Endodermal cell (in vitro differentiated cells): ENCODE measurements around the gene IGHMBP2. TPM values are rescaled to one million over a fixed set of nuclear protein-coding genes. Genes with fewer than 3 reads are reported as not detected.
"Not testable (repeated sequence)": the region's sequence is repeated elsewhere in the genome, so short reads cannot be mapped to it uniquely, and the experiment has no call there.

Source experiments
- DNase-seq: peaks from one replicate; pipeline ENCODE4 v3.0.0-alpha.2; 2017
- H3K27ac ChIP-seq: 2 replicates; pipeline ENCODE4 v1.5.1; 2013; ENCODE audit warnings: mild to moderate bottlenecking, low read depth, low read length, moderate library complexity
- H3K27me3 ChIP-seq: 2 replicates; pipeline ENCODE4 v1.6.1; 2013; ENCODE audit warnings: mild to moderate bottlenecking, low read length, moderate library complexity; ENCODE audit not compliant: insufficient read depth, control insufficient read depth, poor library complexity, severe bottlenecking
- H3K36me3 ChIP-seq: 2 replicates; pipeline ENCODE4 v1.7.0; 2013; ENCODE audit warnings: mild to moderate bottlenecking, low read length, moderate library complexity; ENCODE audit not compliant: control insufficient read depth, insufficient read depth
- H3K4me1 ChIP-seq: one replicate; pipeline ENCODE4 v1.7.0; 2013; ENCODE audit warnings: low read length; ENCODE audit not compliant: control insufficient read depth, insufficient read depth
- H3K4me3 ChIP-seq: 2 replicates; pipeline ENCODE4 v1.5.1; 2013; ENCODE audit warnings: mild to moderate bottlenecking, low read length, moderate library complexity
- H3K9ac ChIP-seq: 2 replicates; pipeline ENCODE4 v1.6.1; 2013; ENCODE audit warnings: mild to moderate bottlenecking, low read length, moderate library complexity; ENCODE audit not compliant: poor library complexity, severe bottlenecking; ENCODE audit errors: extremely low read depth
- H3K9me3 ChIP-seq: 2 replicates; pipeline ENCODE4 v1.6.1; 2013; ENCODE audit warnings: mild to moderate bottlenecking, low read length, moderate library complexity; ENCODE audit not compliant: control insufficient read depth
- H3K27ac Mint-ChIP-seq: 2 replicates; pipeline ENCODE4 v1.8.0; 2020; ENCODE audit warnings: mixed read lengths
- H3K27me3 Mint-ChIP-seq: 2 replicates; pipeline ENCODE4 v1.8.0; 2021; ENCODE audit warnings: mild to moderate bottlenecking, mixed read lengths; ENCODE audit not compliant: insufficient read depth
- H3K36me3 Mint-ChIP-seq: 2 replicates; pipeline ENCODE4 v1.8.0; 2020; ENCODE audit warnings: low read depth, mixed read lengths
- H3K4me1 Mint-ChIP-seq: 2 replicates; pipeline ENCODE4 v1.8.0; 2020; ENCODE audit warnings: mixed read lengths
- H3K4me3 Mint-ChIP-seq: 2 replicates; pipeline ENCODE4 v1.8.0; 2020; ENCODE audit warnings: mild to moderate bottlenecking, moderate library complexity, mixed read lengths
- H3K9me3 Mint-ChIP-seq: 2 replicates; pipeline ENCODE4 v1.8.0; 2020; ENCODE audit warnings: mild to moderate bottlenecking, mixed read lengths
- CTCF ChIP-seq: fragments of 200-600 bp; sonication (generic); conservative IDR thresholded peaks from 2 replicates; pipeline ENCODE4 v1.5.0; 2021; ENCODE audit warnings: antibody characterized with exemption, mild to moderate bottlenecking
- WGBS, 2 experiments: methylation state at CpG; one replicate each; pipeline versions ENCODE4 v1.1.5 to v1.1.7; 2013; ENCODE audit warnings: missing lambda C conversion rate in 2 of 2, mixed read lengths in 1 of 2; ENCODE audit not compliant: insufficient coverage in 1 of 2, insufficient read length in 1 of 2; 5-methylcytosine and 5-hydroxymethylcytosine counted together
- total RNA-seq, 2 donors: library from RNA; stranded (reverse); fragmentation: NEBNext Ultra II Directional in 1 of 2; extraction: Animal tissue kit (Norgen Biotek cat#: 25700) in 1 of 2; gene quantifications; 2 replicates in 1 of 2; 3 replicates in 1 of 2; pipeline ENCODE4 v1.2.1, GENCODE V29; 2021

Gene IGHMBP2
- total RNA-seq, 2 donors from 2014 or later = 23.9 to 28.3 TPM

DNA sequence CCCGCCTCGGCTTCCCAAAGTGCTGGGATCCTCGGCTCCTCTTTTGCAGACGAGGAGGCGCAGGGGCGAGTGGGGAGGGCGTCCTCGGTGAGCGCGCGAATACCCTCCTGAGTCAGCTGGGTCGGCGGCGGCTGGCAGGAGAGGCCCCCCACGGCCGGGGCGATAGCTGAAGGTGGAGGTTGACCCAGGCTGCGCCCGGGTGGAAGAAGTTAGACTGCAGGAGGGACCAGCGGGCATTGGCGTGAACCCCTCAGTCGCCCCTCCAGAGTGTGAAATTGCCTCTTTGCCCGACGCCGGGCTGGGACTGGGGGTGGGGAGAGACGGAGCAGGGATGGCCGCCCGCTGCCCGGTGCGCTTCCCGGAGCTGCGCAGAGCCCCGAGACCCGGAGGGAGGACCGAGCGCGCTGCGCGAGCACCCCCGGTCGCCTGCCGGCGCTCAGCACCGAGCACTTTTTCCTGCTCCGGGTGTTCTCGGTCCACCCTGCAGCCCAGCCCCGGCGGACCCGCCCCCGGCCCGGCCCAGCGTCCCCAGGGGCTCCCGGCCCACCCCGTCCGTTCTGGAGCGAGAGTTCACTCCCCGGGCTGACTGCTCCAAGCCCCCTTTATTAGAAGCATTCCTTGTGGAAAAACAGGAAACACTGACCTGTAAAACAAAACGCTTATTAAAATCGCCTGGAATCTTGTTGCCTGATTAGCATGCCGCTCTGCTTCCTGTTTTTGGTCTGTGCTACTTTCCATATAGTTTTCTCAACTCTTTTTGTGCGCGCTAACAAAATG, 48.3 kb upstream of the IGHMBP2 start:
- Mint-ChIP-seq H3K36me3 (peaks cover 4% of the 10 kb centered on the region), H3K4me3 (peak overlapping the region; percentile 67), H3K27ac (no peak overlapping the region), H3K4me1 (no peaks in the 10 kb centered on the region), H3K9me3 (peaks cover 6% of the 10 kb centered on the region), H3K27me3 (peaks cover 12% of the 10 kb centered on the region)
- Histone ChIP-seq H3K4me3 (peak overlapping the region; percentile 72), H3K27me3 (peaks cover 14% of the 10 kb centered on the region), H3K4me1 (no peaks in the 10 kb centered on the region), H3K9ac (no peak overlapping the region), H3K9me3 (peaks cover 5% of the 10 kb centered on the region), H3K27ac (no peak overlapping the region), H3K36me3 (no peaks in the 10 kb centered on the region)
- 11 to 14% methylated on average over 34 to 62 of the region's 62 CpGs for WGBS, 2 experiments
- DNase-seq = peak; percentile 86
- peak; percentile 36 for TF ChIP-seq CTCF

- not testable (repeated sequence) for H3K36me3 ChIP-seq, H3K4me3 ChIP-seq, DNase-seq, H3K36me3 Mint-ChIP-seq, H3K9ac ChIP-seq, H3K4me3 Mint-ChIP-seq, H3K27ac Mint-ChIP-seq, H3K4me1 ChIP-seq, H3K4me1 Mint-ChIP-seq, H3K27ac ChIP-seq, H3K9me3 ChIP-seq
- WGBS, 2 experiments = 88 to 91% methylated on average over 17 to 21 of the region's 21 CpGs
- H3K9me3 Mint-ChIP-seq = peaks cover 14% of the 10 kb centered on the region
- H3K27me3 Mint-ChIP-seq = peaks cover 12% of the 10 kb centered on the region
- H3K27me3 ChIP-seq = peaks cover 14% of the 10 kb centered on the region
Measured at GRCh38 chr11:68856425-68857030, 47.2 kb upstream of the IGHMBP2 start.

- peaks cover 2% of the 10 kb centered on the region for H3K36me3 Mint-ChIP-seq
- H3K9me3 ChIP-seq = peaks cover 5% of the 10 kb centered on the region
- H3K27ac ChIP-seq = no peak overlapping the region
- WGBS, 2 experiments = 84 to 87% methylated on average over 4 to 8 of the region's 8 CpGs
- no peaks in the 10 kb centered on the region for H3K4me1 Mint-ChIP-seq
- H3K27me3 Mint-ChIP-seq = peaks cover 12% of the 10 kb centered on the region
- H3K4me3 ChIP-seq = no peak overlapping the region
- DNase-seq = no peak
- no peak overlapping the region for H3K4me3 Mint-ChIP-seq
- H3K36me3 ChIP-seq = no peaks in the 10 kb centered on the region
- peaks cover 14% of the 10 kb centered on the region for H3K9me3 Mint-ChIP-seq
- no peaks in the 10 kb centered on the region for H3K4me1 ChIP-seq
- no peak overlapping the region for H3K27ac Mint-ChIP-seq
- peaks cover 14% of the 10 kb centered on the region for H3K27me3 ChIP-seq
- TF ChIP-seq CTCF = peak; percentile 53
- no peak overlapping the region for H3K9ac ChIP-seq
Measured at GRCh38 chr11:68857037-68857586, 46.6 kb upstream of the IGHMBP2 start.
